Fibroblast of villous mesenchyme (primary cell): Measurements from ENCODE around the gene FHDC1. TPM values are rescaled to one million over a fixed set of nuclear protein-coding genes. Genes with fewer than 3 reads are reported as not detected.
"Not testable (repeated sequence)": the region's sequence is repeated elsewhere in the genome, so short reads cannot be mapped to it uniquely, and the experiment has no call there.

Experiments
- DNase-seq: peaks from one replicate; pipeline ENCODE4 v3.0.0-alpha.2; 2010; ENCODE audit warnings: low read depth
- H3K4me3 ChIP-seq: 2 replicates; pipeline ENCODE4 v1.5.1; 2011; ENCODE audit warnings: low read depth, mild to moderate bottlenecking, low read length
- total RNA-seq: library from RNA; depleted of rRNA; stranded (reverse); fragments of >200 nt; gene quantifications from 2 replicates; pipeline ENCODE4 v1.2.3, GENCODE V29; 2012
- TF ChIP-seq, protein P1 (sequence below): IDR thresholded peaks from 2 replicates; pipeline ENCODE4 v1.5.1; 2012; ENCODE audit warnings: low read depth, mild to moderate bottlenecking, low read length; ENCODE audit not compliant: insufficient read depth

FHDC1 gene
- total RNA-seq = 0.32 and 1.7 TPM in 2 replicates

- H3K4me3 ChIP-seq = peak within 1 kb of the TSS; percentile 55
- DNase-seq = no peak
- TF ChIP-seq, protein P1, sequence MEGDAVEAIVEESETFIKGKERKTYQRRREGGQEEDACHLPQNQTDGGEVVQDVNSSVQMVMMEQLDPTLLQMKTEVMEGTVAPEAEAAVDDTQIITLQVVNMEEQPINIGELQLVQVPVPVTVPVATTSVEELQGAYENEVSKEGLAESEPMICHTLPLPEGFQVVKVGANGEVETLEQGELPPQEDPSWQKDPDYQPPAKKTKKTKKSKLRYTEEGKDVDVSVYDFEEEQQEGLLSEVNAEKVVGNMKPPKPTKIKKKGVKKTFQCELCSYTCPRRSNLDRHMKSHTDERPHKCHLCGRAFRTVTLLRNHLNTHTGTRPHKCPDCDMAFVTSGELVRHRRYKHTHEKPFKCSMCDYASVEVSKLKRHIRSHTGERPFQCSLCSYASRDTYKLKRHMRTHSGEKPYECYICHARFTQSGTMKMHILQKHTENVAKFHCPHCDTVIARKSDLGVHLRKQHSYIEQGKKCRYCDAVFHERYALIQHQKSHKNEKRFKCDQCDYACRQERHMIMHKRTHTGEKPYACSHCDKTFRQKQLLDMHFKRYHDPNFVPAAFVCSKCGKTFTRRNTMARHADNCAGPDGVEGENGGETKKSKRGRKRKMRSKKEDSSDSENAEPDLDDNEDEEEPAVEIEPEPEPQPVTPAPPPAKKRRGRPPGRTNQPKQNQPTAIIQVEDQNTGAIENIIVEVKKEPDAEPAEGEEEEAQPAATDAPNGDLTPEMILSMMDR = no peak
Observed at GRCh38 chr4:152935631-152936445, at the start of gene FHDC1. Gene FHDC1 (plus strand): TSS chr4:152936323. CDS start chr4:152943058, 6,735 bp downstream.

- DNase-seq = no peak
- H3K4me3 ChIP-seq = no peak overlapping the region
- TF ChIP-seq, protein P1 = no peak
Observed at GRCh38 chr4:152887981-152888380, 48.1 kb upstream of the FHDC1 start.

DNA sequence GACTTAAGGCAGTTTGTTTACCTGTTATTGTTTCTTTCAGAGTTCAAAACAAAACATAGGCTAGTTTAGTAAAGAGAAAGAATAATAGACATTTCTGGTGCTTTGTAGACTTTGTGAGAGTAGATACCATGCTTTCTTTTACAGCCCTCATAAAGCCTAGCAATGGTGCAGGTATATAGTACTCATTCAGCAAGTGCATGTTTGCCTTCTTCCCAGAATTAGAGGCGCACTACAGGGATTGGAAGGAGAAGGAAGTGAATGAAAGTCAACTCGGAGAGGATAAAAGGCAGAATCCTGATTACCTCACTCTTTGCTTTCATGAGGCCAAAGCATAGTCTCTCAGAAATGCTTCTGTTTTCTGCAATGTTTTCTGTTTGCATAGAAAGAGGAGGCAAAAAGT lies 43.1 kb upstream of the FHDC1 start:
- DNase-seq = peak; percentile 23
- H3K4me3 ChIP-seq = no peak overlapping the region
- TF ChIP-seq, protein P1 = no peak

DNA sequence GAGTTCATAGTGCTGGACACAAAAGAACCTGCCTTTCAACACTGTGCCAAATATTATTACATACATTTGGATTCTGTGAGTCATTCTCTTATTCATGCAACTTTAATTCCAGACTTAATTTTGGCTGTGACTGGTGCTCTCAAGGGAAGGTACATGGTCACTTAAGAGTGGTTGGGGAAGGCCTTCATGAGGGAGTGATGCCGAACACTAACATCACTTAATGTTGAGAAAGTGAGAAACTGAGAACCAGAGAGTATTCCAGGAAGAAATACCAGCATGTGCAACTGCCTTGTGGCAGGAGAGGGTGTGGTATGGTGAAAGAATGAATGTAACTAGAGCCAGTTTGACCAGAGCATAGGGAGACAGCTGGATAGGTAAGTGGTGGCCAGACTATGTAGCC lies 41.5 kb upstream of the FHDC1 start:
- H3K4me3 ChIP-seq = no peak overlapping the region
- TF ChIP-seq, protein P1 = no peak
- DNase-seq = no peak

- DNase-seq = peak; percentile 39
- TF ChIP-seq, protein P1 = no peak
- no peak overlapping the region for H3K4me3 ChIP-seq
Observed at GRCh38 chr4:152896811-152897210, 39.3 kb upstream of the FHDC1 start.

- not testable (repeated sequence) for DNase-seq, H3K4me3 ChIP-seq
Observed at GRCh38 chr4:152898133-152898532, 38.0 kb upstream of the FHDC1 start.

DNA sequence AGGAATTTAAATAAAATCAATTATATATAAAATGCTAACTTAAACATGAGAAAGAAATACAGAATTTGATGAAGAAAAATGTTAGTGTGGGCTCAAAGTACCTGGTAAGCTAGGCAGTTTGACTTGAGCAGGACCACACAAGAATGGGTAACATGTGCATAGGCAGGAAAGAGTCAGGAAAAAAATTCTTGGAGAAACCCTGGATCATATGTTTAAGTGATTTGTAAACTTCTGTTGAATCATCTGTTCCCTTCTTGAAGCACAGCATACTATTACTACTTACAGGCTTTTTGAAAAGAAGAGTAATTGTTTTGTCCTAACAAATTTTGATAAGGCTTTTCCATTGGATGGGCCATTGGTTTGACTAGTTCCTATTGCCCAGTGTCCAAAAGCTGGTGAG lies 37.5 kb upstream of the FHDC1 start:
- TF ChIP-seq, protein P1 = no peak
- DNase-seq = no peak
- H3K4me3 ChIP-seq = no peak overlapping the region
